HepG2 (cell line): ENCODE measurements around the gene CEP43.

Source experiments
- ATF3 ChIP-seq: sonication (generic); formaldehyde crosslinking; IDR thresholded peaks from 2 replicates; pipeline ENCODE4 v1.4.0; 2020; ENCODE audit warnings: missing genetic modification reagents
- IKZF1 ChIP-seq: fragments of 450-650 bp; IDR thresholded peaks from 2 replicates; pipeline ENCODE4 v1.7.1; 2016
- JUNB ChIP-seq: sonication (generic); formaldehyde crosslinking; IDR thresholded peaks from 2 replicates; pipeline ENCODE4 v1.8.0; 2022; ENCODE audit warnings: missing genetic modification reagents, mild to moderate bottlenecking, borderline replicate concordance
- MXI1 ChIP-seq: IDR thresholded peaks from 3 replicates; pipeline ENCODE4 v1.6.1; 2012; ENCODE audit warnings: low read depth, low read length, inconsistent platforms, borderline replicate concordance
- SMARCE1 ChIP-seq: fragments of 450-650 bp; IDR thresholded peaks from 2 replicates; pipeline ENCODE4 v1.6.1; 2017; ENCODE audit warnings: borderline replicate concordance
- TFAP4 ChIP-seq: sonication (generic); IDR thresholded peaks from 2 replicates; pipeline ENCODE4 v1.6.1; 2016; ENCODE audit warnings: low read depth, borderline replicate concordance
- UBTF ChIP-seq: sonication (generic); formaldehyde crosslinking; IDR thresholded peaks from 2 replicates; pipeline ENCODE4 v1.4.0; 2020; ENCODE audit warnings: mild to moderate bottlenecking, missing genetic modification reagents
- ZBTB40 ChIP-seq, 2 experiments: fragments of 450-650 bp in 1 of 2; sonication (generic) in 1 of 2; formaldehyde crosslinking in 1 of 2; IDR thresholded peaks; 2 replicates each; pipeline versions ENCODE4 v1.6.1 to v1.8.0; 2016 to 2022; ENCODE audit warnings: antibody characterized with exemption in 1 of 2, mild to moderate bottlenecking in 1 of 2, missing genetic modification reagents in 1 of 2
- ZBTB7A ChIP-seq: sonication (generic); formaldehyde crosslinking; IDR thresholded peaks from 2 replicates; pipeline ENCODE4 v1.8.0; 2022; ENCODE audit warnings: mild to moderate bottlenecking, missing genetic modification reagents
- ZNF580 ChIP-seq: IDR thresholded peaks from 2 replicates; pipeline ENCODE4 v1.6.1; 2016; ENCODE audit warnings: low read depth, borderline replicate concordance

- TF ChIP-seq ZNF580 (CRISPR knock-in tag), result no peak
- no peak for TF ChIP-seq JUNB
- TF ChIP-seq IKZF1, result no peak
- no peak for TF ChIP-seq SMARCE1
- no peak for TF ChIP-seq ZBTB40 (IDR thresholded peaks at IDR 0.05)
- no peak for TF ChIP-seq ZBTB40 (CRISPR knock-in tag; IDR thresholded peaks at IDR 0.05)
- TF ChIP-seq ZBTB7A, result no peak
- no peak for TF ChIP-seq TFAP4
- no peak for TF ChIP-seq ATF3 (CRISPR knock-in tag)
- TF ChIP-seq UBTF (CRISPR knock-in tag), result no peak
- no peak for TF ChIP-seq MXI1
These were observed 45.0 kb upstream of the CEP43 start for GRCh38 chr6:166954118-166954713.
